Hepatocyte (in vitro differentiated cells): ENCODE results near the gene DPF3. TPM values are rescaled to one million over a fixed set of nuclear protein-coding genes. Genes with fewer than 3 reads are reported as not detected.

Experiments
- DNase-seq: peaks from one replicate; pipeline ENCODE4 v3.0.0-alpha.2; 2016; ENCODE audit warnings: low spot score
- H2AFZ ChIP-seq: fragments of 200-600 bp; sonication (generic); 2 replicates; pipeline ENCODE4 v1.6.0; 2016; ENCODE audit warnings: antibody characterized with exemption, mild to moderate bottlenecking
- H3K27ac ChIP-seq: fragments of 200-600 bp; sonication (generic); 2 replicates; pipeline ENCODE4 v1.5.1; 2016; ENCODE audit warnings: mild to moderate bottlenecking
- H3K27me3 ChIP-seq: fragments of 200-600 bp; sonication (generic); 2 replicates; pipeline ENCODE4 v1.6.1; 2016
- H3K36me3 ChIP-seq: fragments of 200-600 bp; sonication (generic); replicated peaks from 2 replicates; pipeline ENCODE4 v1.5.1; 2016; ENCODE audit warnings: low read depth; ENCODE audit not compliant: insufficient read depth
- H3K4me1 ChIP-seq: fragments of 200-600 bp; sonication (generic); 2 replicates; pipeline ENCODE4 v1.5.1; 2016; ENCODE audit warnings: mild to moderate bottlenecking, moderate library complexity; ENCODE audit not compliant: insufficient read depth
- H3K4me2 ChIP-seq: fragments of 200-600 bp; sonication (generic); 2 replicates; pipeline ENCODE4 v1.6.0; 2016
- H3K4me3 ChIP-seq: fragments of 200-600 bp; sonication (generic); 2 replicates; pipeline ENCODE4 v1.5.1; 2016; ENCODE audit warnings: mild to moderate bottlenecking
- H3K79me2 ChIP-seq: fragments of 200-600 bp; sonication (generic); 2 replicates; pipeline ENCODE4 v1.6.0; 2017; ENCODE audit warnings: mild to moderate bottlenecking
- H3K9me2 ChIP-seq: fragments of 200-600 bp; sonication (generic); replicated peaks from 2 replicates; pipeline ENCODE4 v1.6.0; 2017; ENCODE audit warnings: mild to moderate bottlenecking; ENCODE audit not compliant: insufficient read depth
- H3K9me3 ChIP-seq: fragments of 200-600 bp; sonication (generic); 2 replicates; pipeline ENCODE4 v1.5.1; 2016; ENCODE audit warnings: low read depth, mild to moderate bottlenecking
- H4K20me1 ChIP-seq: fragments of 200-600 bp; sonication (generic); 2 replicates; pipeline ENCODE4 v1.6.0; 2016; ENCODE audit warnings: mild to moderate bottlenecking; ENCODE audit not compliant: insufficient read depth, poor library complexity, severe bottlenecking
- CTCF ChIP-seq: fragments of 200-600 bp; sonication (generic); IDR thresholded peaks from 2 replicates; pipeline ENCODE4 v1.5.1; 2016; ENCODE audit warnings: antibody characterized with exemption, mild to moderate bottlenecking; ENCODE audit not compliant: poor library complexity
- EZH2 ChIP-seq: fragments of 200-600 bp; sonication (generic); IDR thresholded peaks from 2 replicates; pipeline ENCODE4 v1.6.1; 2016; ENCODE audit warnings: antibody characterized with exemption, mild to moderate bottlenecking, borderline replicate concordance
- EZH2phosphoT487 ChIP-seq: fragments of 200-600 bp; sonication (generic); IDR thresholded peaks from one replicate; pipeline ENCODE4 v1.6.1; 2018; ENCODE audit warnings: antibody characterized with exemption, mild to moderate bottlenecking, low read depth, moderate library complexity; ENCODE audit not compliant: unreplicated experiment, severe bottlenecking
- WGBS: methylation state at CpG from one replicate; pipeline ENCODE4 v1.1.6; 2016; ENCODE audit warnings: low lambda C conversion rate; ENCODE audit errors: missing lambda C conversion rate; 5-methylcytosine and 5-hydroxymethylcytosine counted together
- polyA plus RNA-seq: library from polyadenylated mRNA; unstranded; fragments of >200 nt; fragmentation: Nextera tagmentation; extraction: Ambion mirVana; gene quantifications from 2 replicates; pipeline ENCODE4 v1.2.1, GENCODE V29; 2016
- total RNA-seq: library from RNA; depleted of rRNA; stranded (reverse); fragments of >200 nt; gene quantifications from 2 replicates; pipeline ENCODE4 v1.2.3, GENCODE V29; 2014

DPF3 gene
- total and polyA plus RNA-seq, 2 experiments from 2014 or later: 0.21 to 0.47 TPM

- peaks cover 5% of the 10 kb centered on the region for H3K4me1 ChIP-seq
- TF ChIP-seq EZH2phosphoT487: no peak
- no peak for TF ChIP-seq CTCF
- TF ChIP-seq EZH2: no peak
- H3K36me3 ChIP-seq: no peaks in the 10 kb centered on the region
- 93% methylated on average over 11 of the region's 11 CpGs for WGBS
- H3K27me3 ChIP-seq: no peaks in the 10 kb centered on the region
- H3K79me2 ChIP-seq: no peaks in the 10 kb centered on the region
- no peak overlapping the region for H3K4me2 ChIP-seq
- no peak overlapping the region for H3K27ac ChIP-seq
- H3K9me2 ChIP-seq: no peaks in the 10 kb centered on the region
- no peak for DNase-seq
- no peaks in the 10 kb centered on the region for H3K9me3 ChIP-seq
- no peaks in the 10 kb centered on the region for H4K20me1 ChIP-seq
- H3K4me3 ChIP-seq: no peak overlapping the region
- no peak overlapping the region for H2AFZ ChIP-seq
Observed at GRCh38 chr14:72771561-72771960, 122.3 kb downstream of the DPF3 start.

GRCh38 chr14:72766296-72766695 lies 127.6 kb downstream of the DPF3 start:
- Histone ChIP-seq H2AFZ (no peak overlapping the region), H3K27me3 (no peaks in the 10 kb centered on the region), H3K4me1 (no peaks in the 10 kb centered on the region), H3K79me2 (no peaks in the 10 kb centered on the region), H3K4me2 (no peak overlapping the region), H3K4me3 (no peak overlapping the region), H3K9me2 (no peaks in the 10 kb centered on the region), H3K36me3 (no peaks in the 10 kb centered on the region), H3K9me3 (no peaks in the 10 kb centered on the region), H4K20me1 (no peaks in the 10 kb centered on the region), H3K27ac (no peak overlapping the region)
- 93% methylated on average over 3 of the region's 3 CpGs for WGBS
- DNase-seq: no peak
- TF ChIP-seq EZH2 (no peak), CTCF (no peak), EZH2phosphoT487 (no peak)

DNA sequence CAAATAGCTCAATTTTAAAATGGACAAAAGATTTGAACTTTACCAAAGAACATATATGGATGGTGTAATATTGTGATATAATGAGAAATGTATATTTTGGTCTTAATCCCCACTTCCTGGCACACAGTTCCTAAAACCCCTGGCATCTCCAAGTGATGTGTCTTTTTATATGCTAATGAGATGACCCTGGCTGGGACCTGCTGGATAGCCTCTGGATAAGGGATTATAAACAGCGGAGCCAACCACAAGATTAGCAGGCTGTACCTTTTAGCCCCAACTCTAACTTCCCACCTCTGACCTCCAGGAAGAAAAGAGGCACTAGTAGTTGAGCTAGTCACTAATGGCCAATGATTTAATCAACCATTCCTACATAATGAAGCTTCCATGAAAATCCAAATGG lies 130.0 kb downstream of the DPF3 start:
- H3K4me1 ChIP-seq: no peaks in the 10 kb centered on the region
- TF ChIP-seq CTCF (no peak), EZH2phosphoT487 (no peak), EZH2 (no peak)
- no peaks in the 10 kb centered on the region for H3K79me2 ChIP-seq
- H3K27me3 ChIP-seq: no peaks in the 10 kb centered on the region
- no peak overlapping the region for H2AFZ ChIP-seq
- H3K27ac ChIP-seq: no peak overlapping the region
- no peak overlapping the region for H3K4me2 ChIP-seq
- DNase-seq: no peak
- H4K20me1 ChIP-seq: no peaks in the 10 kb centered on the region
- H3K36me3 ChIP-seq: no peaks in the 10 kb centered on the region
- H3K9me3 ChIP-seq: no peaks in the 10 kb centered on the region
- H3K9me2 ChIP-seq: no peaks in the 10 kb centered on the region
- WGBS: 88% methylated on average over 1 of the region's 1 CpG
- no peak overlapping the region for H3K4me3 ChIP-seq

DNA sequence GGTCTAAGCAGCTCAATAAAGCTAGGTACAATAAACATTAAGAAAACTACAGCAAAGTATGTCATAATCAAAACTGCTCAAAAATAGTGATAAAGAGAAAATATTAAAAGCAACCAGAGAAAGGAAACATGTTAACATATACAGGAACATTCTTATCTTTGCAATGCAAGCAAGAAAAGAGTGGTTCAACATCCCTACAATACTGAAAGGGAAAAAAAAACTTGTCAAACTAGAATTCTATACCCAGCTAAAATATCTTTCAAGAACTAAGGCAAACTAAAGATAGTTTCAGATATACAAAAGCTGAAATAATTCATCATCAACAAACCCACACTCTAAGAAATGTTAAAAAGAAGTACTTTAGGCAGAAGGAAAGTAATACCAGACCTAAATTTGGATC lies 134.2 kb downstream of the DPF3 start:
- H4K20me1 ChIP-seq: no peaks in the 10 kb centered on the region
- TF ChIP-seq EZH2 (no peak), EZH2phosphoT487 (no peak), CTCF (no peak)
- no peaks in the 10 kb centered on the region for H3K9me3 ChIP-seq
- no peak overlapping the region for H3K4me3 ChIP-seq
- H3K4me2 ChIP-seq: no peak overlapping the region
- no peaks in the 10 kb centered on the region for H3K79me2 ChIP-seq
- no peaks in the 10 kb centered on the region for H3K9me2 ChIP-seq
- no peaks in the 10 kb centered on the region for H3K36me3 ChIP-seq
- H3K27me3 ChIP-seq: no peaks in the 10 kb centered on the region
- DNase-seq: no peak
- H3K27ac ChIP-seq: no peak overlapping the region
- H2AFZ ChIP-seq: no peak overlapping the region
- no peaks in the 10 kb centered on the region for H3K4me1 ChIP-seq
